ENCODE measurements around the gene CXXC5. TPM values are rescaled to one million over a fixed set of nuclear protein-coding genes. Genes with fewer than 3 reads are reported as not detected.

Gene CXXC5
- total RNA-seq, 1 donor from 2014 or later: 37.3 TPM

DNA sequence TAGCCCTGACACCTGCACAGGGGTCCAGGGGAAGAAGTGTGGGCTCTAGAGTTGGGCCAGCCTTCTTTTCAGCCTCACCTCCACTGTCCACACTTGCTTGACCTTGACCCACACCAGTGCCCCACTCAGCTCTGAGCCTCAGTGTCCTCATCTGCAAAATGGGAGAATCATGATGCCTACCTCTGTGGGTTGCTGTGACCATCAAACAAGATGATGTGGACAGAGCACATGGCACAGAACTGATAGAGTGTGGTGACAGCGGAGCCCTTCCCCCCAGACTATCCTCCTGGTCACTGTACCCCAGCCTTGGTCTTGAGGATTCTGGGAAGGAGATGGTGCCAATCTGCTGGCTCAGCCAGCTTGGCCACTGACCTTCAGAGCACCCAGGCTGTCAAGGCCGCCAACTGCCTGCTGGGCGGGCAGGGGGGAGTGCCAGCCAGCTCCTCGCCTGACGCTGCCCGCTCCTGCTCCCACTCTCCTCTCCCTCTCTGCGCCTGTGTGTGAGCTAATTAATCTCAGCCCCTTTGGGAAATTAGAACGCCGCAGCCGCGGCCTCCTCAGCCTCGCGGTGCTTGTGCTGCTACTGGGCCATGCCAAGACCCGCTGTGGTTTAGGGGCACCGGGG, 16.7 kb downstream of the CXXC5 start:
- Mint-ChIP-seq H3K36me3 (ENCODE audit: low read depth, unreplicated experiment) (no peaks in the 10 kb centered on the region), H3K9me3 (ENCODE audit: unreplicated experiment) (no peaks in the 10 kb centered on the region), H3K27me3 (ENCODE audit: unreplicated experiment) (peaks cover 8% of the 10 kb centered on the region), H3K4me1 (ENCODE audit: unreplicated experiment) (peaks cover 20% of the 10 kb centered on the region), H3K4me3 (ENCODE audit: unreplicated experiment) (no peak overlapping the region), H3K27ac (ENCODE audit: unreplicated experiment) (no peak overlapping the region)
- TF ChIP-seq, protein P1, sequence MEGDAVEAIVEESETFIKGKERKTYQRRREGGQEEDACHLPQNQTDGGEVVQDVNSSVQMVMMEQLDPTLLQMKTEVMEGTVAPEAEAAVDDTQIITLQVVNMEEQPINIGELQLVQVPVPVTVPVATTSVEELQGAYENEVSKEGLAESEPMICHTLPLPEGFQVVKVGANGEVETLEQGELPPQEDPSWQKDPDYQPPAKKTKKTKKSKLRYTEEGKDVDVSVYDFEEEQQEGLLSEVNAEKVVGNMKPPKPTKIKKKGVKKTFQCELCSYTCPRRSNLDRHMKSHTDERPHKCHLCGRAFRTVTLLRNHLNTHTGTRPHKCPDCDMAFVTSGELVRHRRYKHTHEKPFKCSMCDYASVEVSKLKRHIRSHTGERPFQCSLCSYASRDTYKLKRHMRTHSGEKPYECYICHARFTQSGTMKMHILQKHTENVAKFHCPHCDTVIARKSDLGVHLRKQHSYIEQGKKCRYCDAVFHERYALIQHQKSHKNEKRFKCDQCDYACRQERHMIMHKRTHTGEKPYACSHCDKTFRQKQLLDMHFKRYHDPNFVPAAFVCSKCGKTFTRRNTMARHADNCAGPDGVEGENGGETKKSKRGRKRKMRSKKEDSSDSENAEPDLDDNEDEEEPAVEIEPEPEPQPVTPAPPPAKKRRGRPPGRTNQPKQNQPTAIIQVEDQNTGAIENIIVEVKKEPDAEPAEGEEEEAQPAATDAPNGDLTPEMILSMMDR (IDR thresholded peaks at IDR 0.05; ENCODE audit: unreplicated experiment): no peak
- DNase-seq (ENCODE audit: low spot score): no peak

DNA sequence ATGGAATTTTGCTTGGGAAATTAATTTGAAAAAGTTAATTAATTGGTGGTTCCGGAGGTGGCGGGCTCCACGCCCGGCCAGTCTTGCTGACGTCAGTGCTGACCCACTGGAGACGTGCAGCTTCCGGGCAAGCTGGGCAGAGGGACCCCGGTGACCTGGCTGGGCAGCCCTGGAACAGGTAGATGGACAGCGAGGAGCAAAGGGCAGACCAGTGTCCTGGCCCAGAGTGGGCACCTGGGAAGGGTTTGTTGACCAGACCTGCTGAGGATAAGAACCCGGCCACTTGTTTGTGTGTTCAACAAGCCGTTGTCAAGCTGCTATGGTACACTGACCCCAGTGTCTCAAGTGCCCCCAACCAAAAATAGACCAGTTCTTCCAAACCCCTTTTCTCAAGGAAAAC, 17.5 kb downstream of the CXXC5 start:
- no peaks in the 10 kb centered on the region for H3K9me3 Mint-ChIP-seq (ENCODE audit: unreplicated experiment)
- no peak for DNase-seq (ENCODE audit: low spot score)
- H3K27me3 Mint-ChIP-seq (ENCODE audit: unreplicated experiment): peaks cover 13% of the 10 kb centered on the region
- H3K4me1 Mint-ChIP-seq (ENCODE audit: unreplicated experiment): peaks cover 21% of the 10 kb centered on the region
- TF ChIP-seq, protein P1 (IDR thresholded peaks at IDR 0.05; ENCODE audit: unreplicated experiment): no peak
- H3K27ac Mint-ChIP-seq (ENCODE audit: unreplicated experiment): no peak overlapping the region
- no peak overlapping the region for H3K4me3 Mint-ChIP-seq (ENCODE audit: unreplicated experiment)
- no peaks in the 10 kb centered on the region for H3K36me3 Mint-ChIP-seq (ENCODE audit: low read depth, unreplicated experiment)

DNA sequence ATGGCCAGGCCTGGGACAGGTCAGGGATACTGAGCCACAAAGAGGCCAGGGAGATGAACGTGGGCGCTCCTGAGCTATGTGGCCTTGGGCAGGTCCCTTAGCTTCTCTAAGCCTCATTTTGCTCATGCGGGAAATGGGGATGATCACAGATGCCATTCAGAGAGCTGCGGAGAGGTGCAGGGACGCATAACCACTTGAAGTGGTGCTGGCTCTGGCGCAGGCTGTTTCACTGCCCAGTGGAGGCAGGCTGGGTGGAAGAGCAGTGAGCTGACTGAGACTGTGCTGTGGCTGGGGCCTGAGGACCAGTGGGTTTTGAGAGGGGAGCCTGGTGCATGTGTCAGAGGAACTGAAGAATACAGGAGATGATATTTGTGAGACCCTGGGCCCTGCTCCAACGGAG, 18.4 kb downstream of the CXXC5 start:
- Mint-ChIP-seq H3K4me1 (ENCODE audit: unreplicated experiment) (peaks cover 22% of the 10 kb centered on the region), H3K27me3 (ENCODE audit: unreplicated experiment) (peaks cover 13% of the 10 kb centered on the region), H3K27ac (ENCODE audit: unreplicated experiment) (no peak overlapping the region), H3K9me3 (ENCODE audit: unreplicated experiment) (no peaks in the 10 kb centered on the region), H3K4me3 (ENCODE audit: unreplicated experiment) (no peak overlapping the region), H3K36me3 (ENCODE audit: low read depth, unreplicated experiment) (no peaks in the 10 kb centered on the region)
- TF ChIP-seq, protein P1 (IDR thresholded peaks at IDR 0.05; ENCODE audit: unreplicated experiment): no peak
- DNase-seq (ENCODE audit: low spot score): no peak

DNA sequence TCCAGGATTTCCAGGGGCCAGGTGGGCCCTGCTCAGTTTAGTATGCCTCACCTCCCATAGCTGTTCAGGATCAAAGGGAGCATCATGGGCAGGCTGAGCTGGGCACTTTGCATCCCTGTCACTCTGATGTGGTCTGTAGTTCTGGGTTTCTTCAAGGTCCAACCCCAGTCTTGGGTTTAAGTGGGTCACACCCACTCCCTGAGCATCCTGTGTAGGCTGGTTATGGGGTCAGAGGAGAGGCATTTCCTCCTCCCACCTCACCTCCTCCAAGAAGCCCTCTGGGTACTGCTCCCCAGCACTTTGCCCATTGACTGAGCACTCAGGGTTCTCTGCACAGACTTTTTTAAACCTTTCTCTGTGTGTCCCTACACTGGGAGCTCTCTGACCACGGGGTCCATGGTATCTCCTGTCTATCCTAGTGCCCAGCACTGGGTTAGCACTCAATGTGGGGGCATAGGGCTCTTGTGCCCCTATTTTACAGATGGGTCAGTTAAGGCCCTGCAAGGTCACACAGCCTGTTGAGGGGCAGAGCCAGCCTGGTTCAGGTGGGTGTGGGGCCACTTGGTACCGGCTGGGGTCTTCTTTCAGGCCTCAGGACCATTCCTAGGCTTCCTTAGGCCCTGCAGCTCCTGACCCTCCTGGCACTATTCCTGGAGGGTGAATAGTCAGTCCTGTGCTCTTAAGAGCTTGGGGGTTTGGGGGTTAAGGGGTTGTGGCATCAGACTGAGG, 19.0 kb downstream of the CXXC5 start:
- no peak for DNase-seq (ENCODE audit: low spot score)
- peaks cover 14% of the 10 kb centered on the region for H3K27me3 Mint-ChIP-seq (ENCODE audit: unreplicated experiment)
- no peaks in the 10 kb centered on the region for H3K36me3 Mint-ChIP-seq (ENCODE audit: low read depth, unreplicated experiment)
- TF ChIP-seq, protein P1 (IDR thresholded peaks at IDR 0.05; ENCODE audit: unreplicated experiment): no peak
- H3K4me3 Mint-ChIP-seq (ENCODE audit: unreplicated experiment): no peak overlapping the region
- H3K27ac Mint-ChIP-seq (ENCODE audit: unreplicated experiment): no peak overlapping the region
- peaks cover 23% of the 10 kb centered on the region for H3K4me1 Mint-ChIP-seq (ENCODE audit: unreplicated experiment)
- no peaks in the 10 kb centered on the region for H3K9me3 Mint-ChIP-seq (ENCODE audit: unreplicated experiment)

DNA sequence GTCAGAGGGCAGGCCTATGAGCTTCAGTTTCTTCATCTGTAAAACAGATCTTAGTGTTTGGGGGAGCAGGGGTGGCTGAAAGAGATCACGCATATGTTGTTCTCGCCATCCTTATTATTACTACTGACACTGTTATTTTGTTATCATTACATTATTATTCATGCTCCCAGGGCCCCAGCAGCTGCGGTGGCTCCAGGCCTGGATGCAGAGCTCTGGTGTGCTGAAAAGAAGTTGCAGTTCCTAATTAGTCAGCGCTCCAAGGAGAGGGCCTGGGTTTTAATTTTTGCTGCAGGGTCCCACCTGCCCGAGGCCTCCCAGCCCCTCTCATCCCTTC, 19.5 kb downstream of the CXXC5 start:
- TF ChIP-seq, protein P1 (IDR thresholded peaks at IDR 0.05; ENCODE audit: unreplicated experiment): no peak
- Mint-ChIP-seq H3K27ac (ENCODE audit: unreplicated experiment) (no peak overlapping the region), H3K9me3 (ENCODE audit: unreplicated experiment) (no peaks in the 10 kb centered on the region), H3K27me3 (ENCODE audit: unreplicated experiment) (peaks cover 18% of the 10 kb centered on the region), H3K4me3 (ENCODE audit: unreplicated experiment) (no peak overlapping the region), H3K36me3 (ENCODE audit: low read depth, unreplicated experiment) (no peaks in the 10 kb centered on the region), H3K4me1 (ENCODE audit: unreplicated experiment) (peaks cover 26% of the 10 kb centered on the region)
- DNase-seq (ENCODE audit: low spot score): no peak

Data from endothelial cell (in vitro differentiated cells).